ENCODE data around the gene POU4F1.

The POU4F1 gene

GRCh38 chr13:78606471-78607408, 3.4 kb upstream of the POU4F1 start:
- H3K27ac ChIP-seq: no peak overlapping the region
- no peak for TF ChIP-seq CTCF (IDR thresholded peaks at IDR 0.05)
- no peak for TF ChIP-seq ZFX (IDR thresholded peaks at IDR 0.05; ENCODE audit: borderline replicate concordance)

DNA sequence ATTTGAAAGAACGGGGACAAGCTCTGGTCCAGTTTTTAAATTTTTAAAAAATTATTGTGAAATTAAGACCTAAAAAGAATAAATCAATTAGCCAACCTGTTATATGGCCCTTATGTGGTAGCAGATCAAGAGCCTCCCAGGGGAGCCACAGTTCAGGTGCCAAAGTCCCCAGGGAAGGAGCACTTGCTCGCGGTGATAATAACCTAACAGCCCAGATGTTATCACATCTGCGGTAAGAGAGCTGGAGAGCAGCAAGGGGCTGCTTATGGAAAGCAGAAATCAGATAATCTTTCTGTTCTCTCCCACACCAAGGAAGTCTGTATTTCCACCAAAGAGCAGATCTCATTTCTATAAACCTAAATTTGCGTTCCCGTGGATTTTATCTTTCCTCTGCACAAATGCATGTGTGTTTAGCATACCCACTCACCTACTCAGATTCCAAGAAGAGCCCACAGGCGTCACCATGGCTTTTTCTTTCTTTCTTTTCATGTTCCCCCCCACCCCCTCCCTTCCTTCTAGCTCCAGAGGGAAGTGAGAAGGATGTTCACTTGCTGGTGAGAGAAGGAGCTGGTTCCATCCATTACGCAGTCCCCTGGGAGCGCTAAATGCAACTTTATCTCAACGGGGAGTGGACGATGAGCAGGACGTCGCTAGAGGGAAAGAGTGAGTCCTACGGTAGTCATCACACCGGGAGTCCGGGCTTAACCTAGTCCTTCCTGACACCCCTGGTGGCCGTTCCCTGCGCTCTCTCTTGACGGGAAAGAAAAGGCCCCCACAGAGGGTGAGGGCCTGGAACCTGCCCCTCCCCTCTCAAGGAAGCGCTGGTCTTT, 1.6 kb upstream of the POU4F1 start:
- TF ChIP-seq ZFX (IDR thresholded peaks at IDR 0.05; ENCODE audit: borderline replicate concordance) (no peak), CTCF (IDR thresholded peaks at IDR 0.05) (peak; percentile 23; the same call in 1 of the 2 replicates)
- H3K27ac ChIP-seq: no peak overlapping the region

DNA sequence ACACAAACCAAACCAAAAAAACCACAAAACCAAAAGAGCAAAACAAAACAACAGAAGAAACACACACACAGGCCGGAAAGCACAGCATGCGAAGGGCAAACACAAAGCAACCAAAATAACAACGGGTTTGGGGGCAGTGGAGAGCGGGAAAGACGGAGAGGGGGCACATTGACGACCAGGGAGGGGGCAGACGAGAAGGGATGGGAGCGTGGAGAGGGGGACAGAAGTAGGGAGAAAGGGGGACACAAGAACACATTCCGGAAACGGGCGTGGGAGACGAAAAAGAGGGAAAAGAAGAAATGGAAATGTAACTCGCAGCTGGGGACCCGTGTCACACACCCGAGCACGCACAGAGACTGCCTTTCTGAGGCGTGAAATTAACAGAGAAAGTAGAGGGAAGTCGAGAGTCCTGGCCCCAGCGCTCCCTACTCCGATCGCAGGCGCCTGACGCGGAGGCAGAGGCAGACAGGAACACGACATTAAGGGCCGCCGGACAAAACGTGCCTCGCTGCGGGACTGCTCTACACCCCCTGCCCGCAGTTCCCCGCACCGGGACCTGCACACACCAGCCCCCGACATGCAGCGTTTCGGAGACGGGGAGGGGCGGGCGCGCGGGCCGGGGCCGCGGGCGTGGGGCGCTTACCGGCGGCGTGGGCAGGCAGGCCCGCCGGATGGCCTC, 652 bp downstream of the POU4F1 start:
- no peak for TF ChIP-seq ZFX (IDR thresholded peaks at IDR 0.05; ENCODE audit: borderline replicate concordance)
- TF ChIP-seq CTCF (IDR thresholded peaks at IDR 0.05): no peak
- no peak overlapping the region for H3K27ac ChIP-seq

DNA sequence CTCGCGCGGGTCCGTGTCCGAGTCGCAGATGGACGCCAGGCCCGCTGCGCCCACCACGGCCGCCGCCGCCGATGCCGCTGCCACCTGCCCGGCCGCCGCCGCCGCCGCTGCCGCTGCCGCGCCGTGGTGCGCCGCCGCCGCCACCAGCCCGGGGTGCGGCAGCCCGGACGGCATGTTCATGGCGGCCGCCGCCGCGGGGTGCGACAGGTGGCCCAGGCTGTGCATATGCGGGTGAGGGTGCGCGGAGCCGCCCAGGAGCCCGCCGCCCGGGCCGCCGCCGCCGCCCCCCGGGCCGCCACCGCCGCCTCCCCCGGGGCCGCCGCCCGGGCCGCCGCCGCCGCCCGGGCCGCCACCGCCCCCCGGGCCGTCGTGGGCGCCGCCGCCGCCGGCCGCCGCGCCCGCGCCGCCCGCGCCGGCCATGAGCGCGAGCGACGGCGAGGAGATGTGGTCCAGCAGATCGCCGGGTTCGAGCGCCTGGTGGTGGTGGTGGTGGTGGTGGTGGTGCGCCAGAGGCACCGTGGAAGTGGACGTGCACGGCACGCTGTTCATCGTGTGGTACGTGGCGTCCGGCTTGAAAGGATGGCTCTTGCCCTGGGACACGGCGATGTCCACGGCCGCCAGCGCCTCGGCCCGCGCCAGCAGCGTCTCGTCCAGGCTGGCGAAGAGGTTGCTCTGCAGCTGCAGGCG, 1.3 kb downstream of the POU4F1 start:
- TF ChIP-seq ZFX (IDR thresholded peaks at IDR 0.05; ENCODE audit: borderline replicate concordance): no peak
- no peak for TF ChIP-seq CTCF (IDR thresholded peaks at IDR 0.05)

GRCh38 chr13:78601124-78601873, 2.1 kb downstream of the POU4F1 start:
- H3K27ac ChIP-seq: no peak overlapping the region
- no peak for TF ChIP-seq CTCF (IDR thresholded peaks at IDR 0.05)
- no peak for TF ChIP-seq ZFX (IDR thresholded peaks at IDR 0.05; ENCODE audit: borderline replicate concordance)

More for the DNA sequence above, 1.3 kb downstream of the POU4F1 start:
- H3K27ac ChIP-seq: no peak overlapping the region

DNA sequence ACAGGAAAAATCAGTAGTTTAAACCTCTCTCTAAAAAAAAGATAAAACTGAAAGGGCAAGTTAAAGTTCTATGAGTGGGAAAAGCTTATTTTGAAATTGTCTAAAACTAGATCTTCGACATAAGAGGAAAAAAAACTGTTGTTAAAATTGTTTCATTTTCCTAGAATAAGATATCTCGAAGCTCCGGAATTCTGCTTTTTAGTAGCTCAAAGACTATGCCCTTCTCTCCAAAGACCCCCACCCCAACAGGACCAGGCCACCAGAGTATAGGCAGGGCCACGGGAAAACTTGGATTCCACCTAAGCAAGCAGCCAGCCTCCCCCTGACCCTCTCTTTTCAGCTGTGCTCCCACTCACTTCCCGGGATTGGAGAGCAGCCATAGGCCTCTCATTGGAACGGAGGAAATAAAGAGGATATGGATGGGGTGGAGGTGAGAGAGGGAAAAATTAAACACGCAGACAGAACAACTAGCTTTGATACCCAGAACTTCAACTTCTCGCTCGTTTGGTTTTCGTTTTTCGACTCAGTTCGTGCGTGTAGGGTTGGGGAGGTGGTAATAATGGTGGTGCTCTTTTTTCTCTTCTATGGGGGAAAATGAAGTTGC, 3.0 kb downstream of the POU4F1 start:
- TF ChIP-seq CTCF (IDR thresholded peaks at IDR 0.05) (no peak), ZFX (IDR thresholded peaks at IDR 0.05; ENCODE audit: borderline replicate concordance) (no peak)
- no peak overlapping the region for H3K27ac ChIP-seq

Measured in 22Rv1 (cell line).